Keratinocyte (primary cell): ENCODE measurements around the gene PTBP3. TPM values are rescaled to one million over a fixed set of nuclear protein-coding genes. Genes with fewer than 3 reads are reported as not detected.

ENCODE experiments used
- DNase-seq: peaks from one replicate; pipeline ENCODE4 v3.0.0-alpha.2; 2011; ENCODE audit warnings: low read depth, missing footprints, low spot score
- FAIRE-seq: peaks from 2 replicates; lab custom pipeline; 2011; peaks lifted over from hg19 to GRCh38; lab: Jason Lieb, UNC
- H2AFZ ChIP-seq: 2 replicates; pipeline ENCODE4 v1.6.0; 2012; ENCODE audit warnings: low read length, control low read depth, inconsistent platforms; ENCODE audit not compliant: control insufficient read depth
- H3K27ac ChIP-seq: 2 replicates; pipeline ENCODE4 v1.5.1; 2011; ENCODE audit warnings: low read length; ENCODE audit not compliant: control insufficient read depth, insufficient read depth
- H3K27me3 ChIP-seq: 3 replicates; pipeline ENCODE4 v1.6.0; 2011; ENCODE audit warnings: low read length; ENCODE audit not compliant: control insufficient read depth, insufficient read depth; ENCODE audit errors: extremely low read depth
- H3K36me3 ChIP-seq, 2 experiments: 2 replicates in 1 of 2; 3 replicates in 1 of 2; pipeline ENCODE4 v1.5.1; 2011; ENCODE audit warnings: low read length in 2 of 2, mild to moderate bottlenecking in 1 of 2; ENCODE audit not compliant: control insufficient read depth in 2 of 2, insufficient read depth in 2 of 2; ENCODE audit errors: extremely low read depth in 1 of 2
- H3K4me1 ChIP-seq: 3 replicates; pipeline ENCODE4 v1.5.1; 2011; ENCODE audit warnings: low read length; ENCODE audit not compliant: control insufficient read depth, insufficient read depth; ENCODE audit errors: extremely low read depth
- H3K4me2 ChIP-seq: 3 replicates; pipeline ENCODE4 v1.6.0; 2011; ENCODE audit warnings: low read depth, low read length; ENCODE audit not compliant: control insufficient read depth, insufficient read depth; ENCODE audit errors: extremely low read depth
- H3K4me3 ChIP-seq, 3 experiments: fragments of 200-600 bp in 1 of 3; sonication (generic) in 1 of 3; 2 replicates in 2 of 3; 3 replicates in 1 of 3; pipeline ENCODE4 v1.5.1; 2011 to 2016; ENCODE audit warnings: low read length in 3 of 3, mild to moderate bottlenecking in 3 of 3, control low read depth in 2 of 3, inconsistent platforms in 1 of 3, low read depth in 1 of 3, mixed read lengths in 1 of 3, mixed run types in 1 of 3, moderate library complexity in 1 of 3; ENCODE audit not compliant: control insufficient read depth in 2 of 3, insufficient read depth in 2 of 3; ENCODE audit errors: extremely low read depth in 1 of 3
- H3K79me2 ChIP-seq: 2 replicates; pipeline ENCODE4 v1.6.0; 2012; ENCODE audit warnings: low read length; ENCODE audit not compliant: control insufficient read depth, insufficient read depth
- H3K9ac ChIP-seq: 3 replicates; pipeline ENCODE4 v1.6.0; 2011; ENCODE audit warnings: low read length; ENCODE audit not compliant: control insufficient read depth, insufficient read depth; ENCODE audit errors: extremely low read depth
- H3K9me1 ChIP-seq: 3 replicates; pipeline ENCODE4 v1.6.0; 2011; ENCODE audit warnings: low read length; ENCODE audit not compliant: control insufficient read depth, insufficient read depth; ENCODE audit errors: extremely low read depth
- H3K9me3 ChIP-seq: 2 replicates; pipeline ENCODE4 v1.5.1; 2012; ENCODE audit warnings: low read depth, low read length; ENCODE audit not compliant: control insufficient read depth
- H4K20me1 ChIP-seq: 3 replicates; pipeline ENCODE4 v1.6.0; 2011; ENCODE audit warnings: low read length; ENCODE audit not compliant: control insufficient read depth, insufficient read depth; ENCODE audit errors: extremely low read depth
- EZH2 ChIP-seq: IDR thresholded peaks from one replicate; pipeline ENCODE4 v1.6.1; 2012; ENCODE audit warnings: inconsistent platforms, mild to moderate bottlenecking, low read length, moderate library complexity
- dilution Hi-C: fragments of 300-500 bp; cut with MboI; formaldehyde crosslinking; loops from one replicate; pipeline ENCODE4 v1.7.0; 2020; ENCODE audit warnings: low sequenced_read_pairs; ENCODE audit not compliant: extremely low pct_ligation_motif_present
- polyA plus RNA-seq, 5 experiments: library from polyadenylated mRNA; depleted of rRNA in 3 of 5; stranded (reverse) in 3 of 5; stranded (forward) in 1 of 5; unstranded in 1 of 5; fragments of >200 nt; gene quantifications; 1 replicate in 1 of 5; 2 replicates in 3 of 5; 3 replicates in 1 of 5; pipeline versions ENCODE4 v1.2.1 to v1.2.3, GENCODE V29; 2011 to 2012; ENCODE audit warnings: missing spikeins in 2 of 5, low read depth in 1 of 5, low replicate concordance in 1 of 5
- TF ChIP-seq, protein P1 (sequence below), 3 experiments: IDR thresholded peaks in 1 of 3; conservative IDR thresholded peaks in 1 of 3; optimal IDR thresholded peaks in 1 of 3; 2 replicates in 2 of 3; 3 replicates in 1 of 3; pipeline versions ENCODE3 to v1.5.1; 2011; ENCODE audit warnings: low read length in 3 of 3, mild to moderate bottlenecking in 3 of 3, moderate library complexity in 2 of 3, control low read depth in 1 of 3, inconsistent platforms in 1 of 3; ENCODE audit not compliant: insufficient read depth in 2 of 3; ENCODE audit errors: extremely low read depth in 1 of 3

Gene PTBP3
- polyA plus RNA-seq, 1 donor (not counting 4 experiments of a cell fraction or from before 2014, with no cell fraction given): 51.0 TPM

DNA sequence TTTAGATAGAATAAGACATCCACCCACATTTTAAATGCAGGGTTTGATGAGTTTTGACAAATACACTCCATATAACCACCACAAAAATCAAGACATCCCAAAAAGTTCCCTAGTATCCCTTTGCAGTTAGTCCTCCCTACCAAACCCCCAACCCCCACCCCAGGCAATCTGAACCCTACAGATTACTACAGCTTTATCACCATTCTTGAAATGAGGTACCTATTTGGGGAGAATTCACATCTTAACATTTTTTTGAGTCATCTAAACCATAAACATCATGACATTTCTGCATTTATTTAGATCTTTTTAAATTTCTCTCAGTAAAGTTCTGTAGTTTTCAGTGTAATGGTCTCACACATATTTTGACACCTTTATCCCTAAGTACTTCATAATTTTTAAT, 53.9 kb downstream of the PTBP3 start:
- no peak for FAIRE-seq
- peaks cover 88% of the 10 kb centered on the region for H3K79me2 ChIP-seq
- H2AFZ ChIP-seq: no peak overlapping the region
- no peak for TF ChIP-seq EZH2
- TF ChIP-seq, protein P1, sequence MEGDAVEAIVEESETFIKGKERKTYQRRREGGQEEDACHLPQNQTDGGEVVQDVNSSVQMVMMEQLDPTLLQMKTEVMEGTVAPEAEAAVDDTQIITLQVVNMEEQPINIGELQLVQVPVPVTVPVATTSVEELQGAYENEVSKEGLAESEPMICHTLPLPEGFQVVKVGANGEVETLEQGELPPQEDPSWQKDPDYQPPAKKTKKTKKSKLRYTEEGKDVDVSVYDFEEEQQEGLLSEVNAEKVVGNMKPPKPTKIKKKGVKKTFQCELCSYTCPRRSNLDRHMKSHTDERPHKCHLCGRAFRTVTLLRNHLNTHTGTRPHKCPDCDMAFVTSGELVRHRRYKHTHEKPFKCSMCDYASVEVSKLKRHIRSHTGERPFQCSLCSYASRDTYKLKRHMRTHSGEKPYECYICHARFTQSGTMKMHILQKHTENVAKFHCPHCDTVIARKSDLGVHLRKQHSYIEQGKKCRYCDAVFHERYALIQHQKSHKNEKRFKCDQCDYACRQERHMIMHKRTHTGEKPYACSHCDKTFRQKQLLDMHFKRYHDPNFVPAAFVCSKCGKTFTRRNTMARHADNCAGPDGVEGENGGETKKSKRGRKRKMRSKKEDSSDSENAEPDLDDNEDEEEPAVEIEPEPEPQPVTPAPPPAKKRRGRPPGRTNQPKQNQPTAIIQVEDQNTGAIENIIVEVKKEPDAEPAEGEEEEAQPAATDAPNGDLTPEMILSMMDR (optimal IDR thresholded peaks at IDR 0.05 in 1 of 3, IDR thresholded peaks at IDR 0.05 in 1 of 3, conservative IDR thresholded peaks at IDR 0.05 in 1 of 3; ENCODE audit: extremely low read depth in 1 of 3, insufficient read depth in 2 of 3, low read length in 3 of 3): no peak
- peaks cover 4 to 7% of the 10 kb centered on the region in 2 experiments for H3K36me3 ChIP-seq
- dilution Hi-C loops: no loop called here
- no peak overlapping the region for H3K27ac ChIP-seq
- H3K9me1 ChIP-seq: peaks cover 2% of the 10 kb centered on the region
- peaks cover 3% of the 10 kb centered on the region for H3K9me3 ChIP-seq
- no peak for DNase-seq
- H3K4me1 ChIP-seq: no peaks in the 10 kb centered on the region
- H3K4me3 ChIP-seq: no peak overlapping the region
- peaks cover 6% of the 10 kb centered on the region for H4K20me1 ChIP-seq
- no peaks in the 10 kb centered on the region for H3K27me3 ChIP-seq
- no peak overlapping the region for H3K9ac ChIP-seq
- H3K4me2 ChIP-seq: no peak overlapping the region

DNA sequence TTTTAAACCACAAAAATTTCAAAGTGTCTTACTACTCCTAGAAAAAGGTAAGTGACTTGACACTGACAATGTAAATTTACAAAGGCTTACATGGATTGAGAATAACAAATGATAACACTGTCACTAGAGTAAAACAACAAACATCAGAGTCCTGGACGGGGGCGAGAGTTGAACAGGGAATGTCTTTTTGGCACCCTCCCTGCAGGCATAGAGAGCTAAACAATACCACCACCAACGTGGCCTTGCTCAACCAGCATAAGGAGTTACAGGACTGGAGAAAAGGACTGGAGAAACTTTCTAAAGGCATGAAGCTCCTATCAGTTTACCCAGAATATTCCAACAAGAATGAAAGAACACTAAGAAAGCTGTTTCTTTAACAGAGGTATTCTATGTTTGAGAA, 55.3 kb downstream of the PTBP3 start:
- no peak overlapping the region for H3K9ac ChIP-seq
- no peak overlapping the region for H2AFZ ChIP-seq
- peaks cover 6% of the 10 kb centered on the region for H4K20me1 ChIP-seq
- H3K4me3 ChIP-seq: no peak overlapping the region
- H3K4me1 ChIP-seq: no peaks in the 10 kb centered on the region
- no peak overlapping the region for H3K27ac ChIP-seq
- peaks cover 88% of the 10 kb centered on the region for H3K79me2 ChIP-seq
- H3K36me3 ChIP-seq: peaks cover 0 to 2% of the 10 kb centered on the region in 2 experiments
- dilution Hi-C loops: no loop called here
- peaks cover 2% of the 10 kb centered on the region for H3K9me1 ChIP-seq
- DNase-seq: no peak
- H3K9me3 ChIP-seq: no peaks in the 10 kb centered on the region
- no peak for TF ChIP-seq EZH2
- TF ChIP-seq, protein P1 (optimal IDR thresholded peaks at IDR 0.05 in 1 of 3, IDR thresholded peaks at IDR 0.05 in 1 of 3, conservative IDR thresholded peaks at IDR 0.05 in 1 of 3; ENCODE audit: extremely low read depth in 1 of 3, insufficient read depth in 2 of 3, low read length in 3 of 3): no peak
- H3K27me3 ChIP-seq: no peaks in the 10 kb centered on the region
- H3K4me2 ChIP-seq: no peak overlapping the region
- no peak for FAIRE-seq
